Naive thymus-derived CD8-positive, alpha-beta T cell (primary cell): Measurements from ENCODE around the gene TLDC2. TPM values are rescaled to one million over a fixed set of nuclear protein-coding genes. Genes with fewer than 3 reads are reported as not detected.

Source experiments
- ATAC-seq, 2 donors: fragments of 150-1000 bp; cut with Tn5 transposase in 1 of 2; sonication (Bioruptor Pico), chemical (Tn5 transposase) in 1 of 2; 1 replicate in 1 of 2; 2 replicates in 1 of 2; pipeline ENCODE4 v1.10.0; 2021; ENCODE audit warnings: mild to moderate bottlenecking in 2 of 2, moderate library complexity in 2 of 2
- POLR2A ChIA-PET: fragments of 350-600 bp; sonication (Branson Sonifier 250); formaldehyde crosslinking; loops from one replicate; lab custom pipeline; 2021; ENCODE audit warnings: antibody characterized with exemption; lab: Charles Lee
- DNase-seq, 10 donors: peaks; one replicate each; pipeline versions ENCODE4 v3.0.0 to v3.0.0-alpha.2; 2020 to 2022
- H3K27ac Mint-ChIP-seq, 10 donors: one replicate each; pipeline ENCODE4 v1.8.0; 2020 to 2022; ENCODE audit warnings: mild to moderate bottlenecking in 10 of 10, mixed read lengths in 10 of 10, moderate library complexity in 4 of 10, inconsistent platforms in 1 of 10
- H3K27me3 Mint-ChIP-seq, 5 donors: one replicate each; pipeline ENCODE4 v1.8.0; 2021 to 2022; ENCODE audit warnings: mixed read lengths in 5 of 5
- H3K36me3 Mint-ChIP-seq, 3 donors: one replicate each; pipeline ENCODE4 v1.8.0; 2020 to 2022; ENCODE audit warnings: mixed read lengths in 3 of 3, mild to moderate bottlenecking in 2 of 3, inconsistent platforms in 1 of 3
- H3K4me1 Mint-ChIP-seq, 4 donors: one replicate each; pipeline ENCODE4 v1.8.0; 2021 to 2022; ENCODE audit warnings: mixed read lengths in 4 of 4
- H3K4me3 Mint-ChIP-seq, 10 donors: one replicate each; pipeline ENCODE4 v1.8.0; 2020 to 2022; ENCODE audit warnings: mild to moderate bottlenecking in 10 of 10, mixed read lengths in 10 of 10, moderate library complexity in 6 of 10, inconsistent platforms in 1 of 10
- H3K9me3 Mint-ChIP-seq, 9 donors: one replicate each; pipeline ENCODE4 v1.8.0; 2020 to 2022; ENCODE audit warnings: mixed read lengths in 9 of 9, mild to moderate bottlenecking in 3 of 9, inconsistent platforms in 1 of 9, moderate library complexity in 1 of 9
- polyA plus RNA-seq, 3 donors: library from polyadenylated mRNA; unstranded; fragments of 300-500 nt; fragmentation: Illumina TruSeq; gene quantifications; one replicate each; pipeline ENCODE4 v1.2.3, GENCODE V29; 2021
- total RNA-seq, 8 experiments: library from RNA in 2 of 8; stranded (reverse) in 2 of 8; gene quantifications; one replicate each; pipeline ENCODE4 v1.2.3 and lab custom pipeline; 2021 to 2026

TLDC2 gene
- total and polyA plus RNA-seq, 5 experiments from 2014 or later: 0.17 to 0.23 (median 0.20) TPM; not detected in 2

GRCh38 chr20:36854348-36855240 lies 21.3 kb upstream of the TLDC2 start:
- DNase-seq (no peak), ATAC-seq (no peak)
- Mint-ChIP-seq H3K9me3 (peaks cover 0 to 2% (median 0%) of the 10 kb centered on the region in 9 donors), H3K4me3 (no peak overlapping the region), H3K27me3 (no peaks in the 10 kb centered on the region), H3K4me1 (peaks cover 16 to 26% (median 19%) of the 10 kb centered on the region in 4 donors), H3K27ac (peak overlapping the region in 3 of 10 donors; percentile 11 to 61 (median 53)), H3K36me3 (no peaks in the 10 kb centered on the region)
- POLR2A ChIA-PET: interaction anchor here (0.6 kb wide), 1 partner anchor 208 kb away, joined by 6 read pairs; no protein-coding TSS in a partner anchor

- Mint-ChIP-seq H3K36me3 (no peaks in the 10 kb centered on the region), H3K27ac (no peak overlapping the region), H3K4me3 (no peak overlapping the region), H3K9me3 (peaks cover 0 to 2% (median 0%) of the 10 kb centered on the region in 9 donors), H3K27me3 (no peaks in the 10 kb centered on the region), H3K4me1 (peaks cover 17 to 30% (median 21%) of the 10 kb centered on the region in 4 donors)
- POLR2A ChIA-PET: interaction anchor here (1.2 kb wide), 1 partner anchor 10 kb away, joined by 3 read pairs; no protein-coding TSS in a partner anchor
- no peak for ATAC-seq
- no peak for DNase-seq
Measured at GRCh38 chr20:36855241-36855657, 20.7 kb upstream of the TLDC2 start.

- POLR2A ChIA-PET: interaction anchor here (0.7 to 1.2 kb wide), 4 partner anchors 8 to 197 kb away, joined by 3 to 4 read pairs (median 4); no protein-coding TSS in a partner anchor
- H3K4me1 Mint-ChIP-seq: peaks cover 17 to 38% (median 23%) of the 10 kb centered on the region in 4 donors
Measured at GRCh38 chr20:36856195-36856594, 19.7 kb upstream of the TLDC2 start.

GRCh38 chr20:36856691-36857635 lies 19.0 kb upstream of the TLDC2 start:
- Mint-ChIP-seq H3K4me1 (peaks cover 17 to 44% (median 25%) of the 10 kb centered on the region in 4 donors), H3K27ac (peak overlapping the region; percentile 13 to 77 (median 44)), H3K4me3 (peak overlapping the region in 9 of 10 donors; percentile 1 to 59 (median 25)), H3K27me3 (no peaks in the 10 kb centered on the region), H3K36me3 (no peaks in the 10 kb centered on the region), H3K9me3 (no peaks in the 10 kb centered on the region)
- ATAC-seq: peak; percentile 76 to 85
- POLR2A ChIA-PET: interaction anchor here (0.7 to 1.2 kb wide), 4 partner anchors 9 to 198 kb away, joined by 3 to 4 read pairs (median 4); no protein-coding TSS in a partner anchor
- DNase-seq: peak in 8 of 10 donors; percentile 10 to 76 (median 47)

More at GRCh38 chr20:36856195-36856594, 19.7 kb upstream of the TLDC2 start:
- DNase-seq: no peak
- Mint-ChIP-seq H3K27me3 (no peaks in the 10 kb centered on the region), H3K27ac (peak overlapping the region in 7 of 10 donors; percentile 13 to 81 (median 36)), H3K9me3 (no peaks in the 10 kb centered on the region), H3K4me3 (no peak overlapping the region), H3K36me3 (no peaks in the 10 kb centered on the region)
- ATAC-seq: no peak

- no peak for DNase-seq
- POLR2A ChIA-PET: interaction anchor here (0.6 kb wide), 1 partner anchor 691 kb away, joined by 3 read pairs; no protein-coding TSS in a partner anchor
Measured at GRCh38 chr20:36859282-36859555, 16.7 kb upstream of the TLDC2 start.

GRCh38 chr20:36859700-36860330 lies 16.1 kb upstream of the TLDC2 start:
- Mint-ChIP-seq H3K4me1 (peaks cover 17 to 47% (median 27%) of the 10 kb centered on the region in 4 donors), H3K36me3 (no peaks in the 10 kb centered on the region), H3K9me3 (no peaks in the 10 kb centered on the region), H3K27ac (peak overlapping the region in 1 of 10 donors; percentile 12), H3K27me3 (peaks cover 0 to 1% (median 0%) of the 10 kb centered on the region in 5 donors), H3K4me3 (peak overlapping the region in 1 of 10 donors; percentile 5)
- DNase-seq (no peak), ATAC-seq (no peak)
- POLR2A ChIA-PET: no interaction called here

More at GRCh38 chr20:36859282-36859555, 16.7 kb upstream of the TLDC2 start:
- ATAC-seq: no peak
- Mint-ChIP-seq H3K27me3 (peaks cover 0 to 1% (median 0%) of the 10 kb centered on the region in 5 donors), H3K4me1 (peaks cover 17 to 46% (median 26%) of the 10 kb centered on the region in 4 donors), H3K36me3 (no peaks in the 10 kb centered on the region), H3K4me3 (no peak overlapping the region), H3K9me3 (no peaks in the 10 kb centered on the region), H3K27ac (no peak overlapping the region)

GRCh38 chr20:36860339-36860738 lies 15.6 kb upstream of the TLDC2 start:
- Mint-ChIP-seq H3K36me3 (no peaks in the 10 kb centered on the region), H3K27ac (peak overlapping the region in 2 of 10 donors; percentile 12 to 21), H3K9me3 (no peaks in the 10 kb centered on the region), H3K27me3 (peaks cover 0 to 4% (median 0%) of the 10 kb centered on the region in 5 donors), H3K4me1 (peaks cover 17 to 51% (median 29%) of the 10 kb centered on the region in 4 donors), H3K4me3 (peak overlapping the region in 5 of 10 donors; percentile 15 to 48 (median 33))
- no peak for DNase-seq
- POLR2A ChIA-PET: no interaction called here
- ATAC-seq: no peak

- H3K4me3 Mint-ChIP-seq: peak overlapping the region; percentile 4 to 80 (median 69)
- POLR2A ChIA-PET: interaction anchor here (0.9 kb wide), 1 partner anchor 8 kb away, joined by 3 read pairs; no protein-coding TSS in a partner anchor
- H3K27me3 Mint-ChIP-seq: peaks cover 0 to 5% (median 0%) of the 10 kb centered on the region in 5 donors
- H3K27ac Mint-ChIP-seq: peak overlapping the region in 1 of 10 donors; percentile 12
- H3K4me1 Mint-ChIP-seq: peaks cover 15 to 54% (median 26%) of the 10 kb centered on the region in 4 donors
- DNase-seq: no peak
- no peaks in the 10 kb centered on the region for H3K9me3 Mint-ChIP-seq
- no peak for ATAC-seq
- H3K36me3 Mint-ChIP-seq: no peaks in the 10 kb centered on the region
Measured at GRCh38 chr20:36860811-36861624, 14.9 kb upstream of the TLDC2 start.

- Mint-ChIP-seq H3K36me3 (no peaks in the 10 kb centered on the region), H3K4me1 (peaks cover 9 to 56% (median 22%) of the 10 kb centered on the region in 4 donors), H3K27me3 (peaks cover 0 to 5% (median 0%) of the 10 kb centered on the region in 5 donors), H3K9me3 (no peaks in the 10 kb centered on the region), H3K27ac (no peak overlapping the region), H3K4me3 (peak overlapping the region; percentile 46 to 80 (median 69))
- POLR2A ChIA-PET: interaction anchor here (0.9 kb wide), 1 partner anchor 9 kb away, joined by 3 read pairs; no protein-coding TSS in a partner anchor
- DNase-seq (no peak), ATAC-seq (no peak)
Measured at GRCh38 chr20:36861625-36861874, 14.4 kb upstream of the TLDC2 start.

GRCh38 chr20:36861875-36862801 lies 13.8 kb upstream of the TLDC2 start:
- DNase-seq (no peak), ATAC-seq (no peak)
- H3K27ac Mint-ChIP-seq: peak overlapping the region in 1 of 10 donors; percentile 18
- POLR2A ChIA-PET: interaction anchor here (0.6 to 0.9 kb wide), 3 partner anchors 9 to 256 kb away, joined by 3 read pairs; no protein-coding TSS in a partner anchor
- H3K4me3 Mint-ChIP-seq: peak overlapping the region; percentile 15 to 80 (median 64)
- no peaks in the 10 kb centered on the region for H3K9me3 Mint-ChIP-seq
- peaks cover 0 to 5% (median 0%) of the 10 kb centered on the region in 5 donors for H3K27me3 Mint-ChIP-seq
- H3K4me1 Mint-ChIP-seq: peaks cover 4 to 56% (median 17%) of the 10 kb centered on the region in 4 donors
- H3K36me3 Mint-ChIP-seq: no peaks in the 10 kb centered on the region
